MM.1S (cell line): ENCODE data around the gene IFNA8.

Source experiments
- DNase-seq: peaks from one replicate; pipeline ENCODE4 v3.0.0-alpha.2; 2015
- H2AFZ ChIP-seq: fragments of 300-600 bp; sonication (generic); 2 replicates; pipeline ENCODE4 v1.6.0; 2016; ENCODE audit warnings: antibody characterized with exemption, low read length
- H3F3A ChIP-seq: fragments of 300-600 bp; sonication (generic); 2 replicates; pipeline ENCODE4 v1.6.1; 2016; ENCODE audit warnings: mild to moderate bottlenecking, antibody characterized with exemption, low read length, moderate library complexity, mixed read lengths; ENCODE audit not compliant: insufficient read depth
- H3K27ac ChIP-seq: fragments of 300-600 bp; sonication (generic); 2 replicates; pipeline ENCODE4 v1.5.1; 2016; ENCODE audit warnings: mild to moderate bottlenecking, low read length
- H3K27me3 ChIP-seq: fragments of 300-600 bp; sonication (generic); replicated peaks from 2 replicates; pipeline ENCODE4 v1.6.0; 2016; ENCODE audit warnings: low read length; ENCODE audit not compliant: insufficient read depth
- H3K36me3 ChIP-seq: fragments of 300-600 bp; sonication (generic); replicated peaks from 2 replicates; pipeline ENCODE4 v1.6.1; 2016; ENCODE audit warnings: mild to moderate bottlenecking, low read length, mixed read lengths; ENCODE audit not compliant: insufficient read depth
- H3K4me1 ChIP-seq: fragments of 300-600 bp; sonication (generic); 2 replicates; pipeline ENCODE4 v1.6.1; 2016; ENCODE audit warnings: low read length, mixed read lengths
- H3K4me2 ChIP-seq: fragments of 300-600 bp; sonication (generic); 2 replicates; pipeline ENCODE4 v1.6.0; 2016; ENCODE audit warnings: low read depth, low read length
- H3K4me3 ChIP-seq: fragments of 300-600 bp; sonication (generic); 2 replicates; pipeline ENCODE4 v1.5.1; 2016; ENCODE audit warnings: low read length, mixed read lengths
- H3K79me2 ChIP-seq: fragments of 300-600 bp; sonication (generic); 2 replicates; pipeline ENCODE4 v1.6.1; 2016; ENCODE audit warnings: mixed run types, low read length, mixed read lengths
- H3K9ac ChIP-seq: fragments of 300-600 bp; sonication (generic); 2 replicates; pipeline ENCODE4 v1.6.1; 2016; ENCODE audit warnings: low read length, mixed read lengths
- H3K9me2 ChIP-seq: fragments of 300-600 bp; sonication (generic); replicated peaks from 2 replicates; pipeline ENCODE4 v1.6.1; 2016; ENCODE audit warnings: mild to moderate bottlenecking, low read length, mixed read lengths; ENCODE audit not compliant: insufficient read depth
- H3K9me3 ChIP-seq: fragments of 300-600 bp; sonication (generic); replicated peaks from 2 replicates; pipeline ENCODE4 v1.6.1; 2016; ENCODE audit warnings: mild to moderate bottlenecking, low read length, mixed read lengths; ENCODE audit not compliant: insufficient read depth
- H4K20me1 ChIP-seq: fragments of 300-600 bp; sonication (generic); 2 replicates; pipeline ENCODE4 v1.6.1; 2016; ENCODE audit warnings: mild to moderate bottlenecking, low read length, moderate library complexity, mixed read lengths; ENCODE audit not compliant: insufficient read depth
- CTCF ChIP-seq: fragments of 300-600 bp; sonication (generic); IDR thresholded peaks from 2 replicates; pipeline ENCODE4 v1.5.1; 2016; ENCODE audit warnings: antibody characterized with exemption, low read length, mixed read lengths
- EZH2 ChIP-seq: fragments of 300-600 bp; sonication (generic); optimal IDR thresholded peaks from 2 replicates; pipeline ENCODE3; 2017; ENCODE audit warnings: low read depth, mild to moderate bottlenecking, antibody characterized with exemption, low read length, mixed read lengths
- EZH2phosphoT487 ChIP-seq: fragments of 300-600 bp; sonication (generic); IDR thresholded peaks from 2 replicates; pipeline ENCODE4 v1.6.1; 2018; ENCODE audit warnings: antibody characterized with exemption, low read length

Gene IFNA8

GRCh38 chr9:21399956-21400355 is 9.0 kb upstream of the IFNA8 start:
- Histone ChIP-seq H2AFZ (no peak overlapping the region), H3K79me2 (no peaks in the 10 kb centered on the region), H3K9ac (no peak overlapping the region), H3K9me3 (no peaks in the 10 kb centered on the region), H3K4me2 (no peak overlapping the region), H3K27me3 (no peaks in the 10 kb centered on the region), H3F3A (peaks cover 5% of the 10 kb centered on the region; the same call in 1 of the 2 replicates), H3K27ac (no peak overlapping the region), H4K20me1 (no peaks in the 10 kb centered on the region), H3K4me1 (0 out of 2 replicates have a peak, but pooled peaks cover 3% of the 10 kb centered on the region), H3K36me3 (no peaks in the 10 kb centered on the region), H3K4me3 (no peak overlapping the region), H3K9me2 (no peaks in the 10 kb centered on the region)
- TF ChIP-seq EZH2 = no peak
- no peak for TF ChIP-seq EZH2phosphoT487
- TF ChIP-seq CTCF = no peak
- DNase-seq = no peak

- Histone ChIP-seq H2AFZ (no peak overlapping the region), H3K4me1 (0 out of 2 replicates have a peak, but pooled peaks cover 3% of the 10 kb centered on the region), H3K79me2 (no peaks in the 10 kb centered on the region), H3K9me3 (no peaks in the 10 kb centered on the region), H4K20me1 (no peaks in the 10 kb centered on the region), H3K4me2 (no peak overlapping the region), H3K36me3 (no peaks in the 10 kb centered on the region), H3K27ac (no peak overlapping the region), H3K27me3 (no peaks in the 10 kb centered on the region), H3K9me2 (no peaks in the 10 kb centered on the region), H3F3A (peaks cover 5% of the 10 kb centered on the region; the same call in 1 of the 2 replicates), H3K4me3 (no peak overlapping the region), H3K9ac (no peak overlapping the region)
- DNase-seq = no peak
- TF ChIP-seq CTCF = no peak
Measured at GRCh38 chr9:21402386-21403251, 6.3 kb upstream of the IFNA8 start.

GRCh38 chr9:21404146-21404545 is 4.8 kb upstream of the IFNA8 start:
- DNase-seq = no peak
- Histone ChIP-seq H3K79me2 (no peaks in the 10 kb centered on the region), H3K4me2 (no peak overlapping the region), H3F3A (no peaks in the 10 kb centered on the region), H3K9ac (no peak overlapping the region), H3K27me3 (no peaks in the 10 kb centered on the region), H3K9me3 (no peaks in the 10 kb centered on the region), H4K20me1 (no peaks in the 10 kb centered on the region), H3K4me1 (no peaks in the 10 kb centered on the region), H2AFZ (no peak overlapping the region), H3K36me3 (no peaks in the 10 kb centered on the region), H3K27ac (no peak overlapping the region), H3K9me2 (no peaks in the 10 kb centered on the region), H3K4me3 (no peak overlapping the region)
- no peak for TF ChIP-seq CTCF
- no peak for TF ChIP-seq EZH2phosphoT487
- TF ChIP-seq EZH2 = no peak
